ENCODE results near the gene ZNF18.

DNA sequence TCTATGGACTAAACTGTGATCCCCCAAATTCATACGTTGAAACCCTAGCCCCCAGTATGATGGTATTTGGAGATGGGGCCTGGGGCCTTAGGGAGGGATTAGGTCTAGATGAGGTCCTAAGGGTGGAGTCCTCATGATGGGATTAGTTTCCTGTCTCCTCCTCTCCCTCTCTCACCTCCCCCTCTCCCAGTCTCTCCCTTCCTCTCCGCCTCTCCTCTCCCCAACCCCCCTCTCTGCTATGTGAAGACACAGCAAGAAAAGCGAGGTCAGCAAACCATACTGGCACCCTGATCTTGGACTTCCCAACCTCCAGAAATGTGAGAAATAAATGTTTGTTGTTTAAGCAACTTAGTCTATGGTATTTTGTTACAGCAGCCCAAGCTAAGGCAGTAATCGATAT is 15.4 kb downstream of the ZNF18 start:
- TF ChIP-seq EZH2 (IDR thresholded peaks at IDR 0.05; ENCODE audit: low read length) = no peak
- TF ChIP-seq, protein P1, sequence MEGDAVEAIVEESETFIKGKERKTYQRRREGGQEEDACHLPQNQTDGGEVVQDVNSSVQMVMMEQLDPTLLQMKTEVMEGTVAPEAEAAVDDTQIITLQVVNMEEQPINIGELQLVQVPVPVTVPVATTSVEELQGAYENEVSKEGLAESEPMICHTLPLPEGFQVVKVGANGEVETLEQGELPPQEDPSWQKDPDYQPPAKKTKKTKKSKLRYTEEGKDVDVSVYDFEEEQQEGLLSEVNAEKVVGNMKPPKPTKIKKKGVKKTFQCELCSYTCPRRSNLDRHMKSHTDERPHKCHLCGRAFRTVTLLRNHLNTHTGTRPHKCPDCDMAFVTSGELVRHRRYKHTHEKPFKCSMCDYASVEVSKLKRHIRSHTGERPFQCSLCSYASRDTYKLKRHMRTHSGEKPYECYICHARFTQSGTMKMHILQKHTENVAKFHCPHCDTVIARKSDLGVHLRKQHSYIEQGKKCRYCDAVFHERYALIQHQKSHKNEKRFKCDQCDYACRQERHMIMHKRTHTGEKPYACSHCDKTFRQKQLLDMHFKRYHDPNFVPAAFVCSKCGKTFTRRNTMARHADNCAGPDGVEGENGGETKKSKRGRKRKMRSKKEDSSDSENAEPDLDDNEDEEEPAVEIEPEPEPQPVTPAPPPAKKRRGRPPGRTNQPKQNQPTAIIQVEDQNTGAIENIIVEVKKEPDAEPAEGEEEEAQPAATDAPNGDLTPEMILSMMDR (optimal IDR thresholded peaks at IDR 0.05 in 1 of 3, IDR thresholded peaks at IDR 0.05 in 1 of 3, conservative IDR thresholded peaks at IDR 0.05 in 1 of 3; ENCODE audit: extremely low read depth in 1 of 3, insufficient read depth in 2 of 3, low read length in 3 of 3) = no peak

All from keratinocyte (primary cell).